D721Med (cell line): ENCODE measurements around the gene DTNB.

ENCODE experiments used
- DNase-seq: peaks from one replicate; pipeline ENCODE4 v3.0.0; 2011; ENCODE audit warnings: low spot score; ENCODE audit not compliant: insufficient read length
- FAIRE-seq: peaks from 2 replicates; lab custom pipeline; 2011; peaks lifted over from hg19 to GRCh38; lab: Jason Lieb, UNC
- TF ChIP-seq, protein P1 (sequence below): IDR thresholded peaks from 2 replicates; pipeline ENCODE4 v1.5.1; 2012; ENCODE audit warnings: mild to moderate bottlenecking, control low read depth; ENCODE audit not compliant: insufficient read depth; ENCODE audit errors: missing control alignments

Gene DTNB

DNA sequence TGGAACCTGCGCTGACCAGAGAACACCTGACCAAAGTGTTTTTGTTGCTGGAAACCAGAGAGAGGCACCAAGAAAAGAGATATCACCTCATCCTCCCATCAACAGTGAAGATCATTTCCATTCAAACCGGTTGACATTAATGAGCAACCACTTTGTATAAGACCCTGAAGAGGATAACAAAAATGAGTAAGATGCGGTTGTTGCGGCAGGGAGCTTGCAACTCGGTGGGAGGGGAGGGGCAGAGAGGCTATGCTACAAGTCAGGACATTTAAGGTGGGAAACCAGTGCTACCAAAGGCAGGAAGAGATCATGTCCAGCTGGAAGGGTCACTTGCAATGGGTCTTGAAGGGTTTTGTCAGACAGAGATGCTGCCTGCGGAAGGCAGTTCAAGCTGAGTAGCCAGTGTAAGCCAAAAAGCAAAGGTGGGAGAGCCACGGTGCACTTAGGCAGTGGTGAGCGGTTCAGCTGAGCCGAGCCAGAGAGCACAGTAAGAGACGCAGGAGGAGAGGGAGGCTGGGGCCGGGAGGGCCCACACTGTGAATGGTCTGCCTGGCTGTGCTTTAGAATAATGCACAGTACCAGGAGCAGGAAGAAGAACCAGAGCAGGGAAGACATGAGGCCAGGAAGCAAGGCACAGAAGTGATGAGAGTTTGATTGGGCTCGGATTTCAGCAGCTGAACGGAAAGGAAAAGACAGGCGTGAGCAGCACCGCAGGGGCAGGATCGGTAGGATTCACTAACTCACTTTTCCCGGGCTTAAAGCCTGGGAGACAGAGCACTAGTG, 24.4 kb upstream of the DTNB start:
- DNase-seq (no peak), FAIRE-seq (no peak)
- TF ChIP-seq, protein P1, sequence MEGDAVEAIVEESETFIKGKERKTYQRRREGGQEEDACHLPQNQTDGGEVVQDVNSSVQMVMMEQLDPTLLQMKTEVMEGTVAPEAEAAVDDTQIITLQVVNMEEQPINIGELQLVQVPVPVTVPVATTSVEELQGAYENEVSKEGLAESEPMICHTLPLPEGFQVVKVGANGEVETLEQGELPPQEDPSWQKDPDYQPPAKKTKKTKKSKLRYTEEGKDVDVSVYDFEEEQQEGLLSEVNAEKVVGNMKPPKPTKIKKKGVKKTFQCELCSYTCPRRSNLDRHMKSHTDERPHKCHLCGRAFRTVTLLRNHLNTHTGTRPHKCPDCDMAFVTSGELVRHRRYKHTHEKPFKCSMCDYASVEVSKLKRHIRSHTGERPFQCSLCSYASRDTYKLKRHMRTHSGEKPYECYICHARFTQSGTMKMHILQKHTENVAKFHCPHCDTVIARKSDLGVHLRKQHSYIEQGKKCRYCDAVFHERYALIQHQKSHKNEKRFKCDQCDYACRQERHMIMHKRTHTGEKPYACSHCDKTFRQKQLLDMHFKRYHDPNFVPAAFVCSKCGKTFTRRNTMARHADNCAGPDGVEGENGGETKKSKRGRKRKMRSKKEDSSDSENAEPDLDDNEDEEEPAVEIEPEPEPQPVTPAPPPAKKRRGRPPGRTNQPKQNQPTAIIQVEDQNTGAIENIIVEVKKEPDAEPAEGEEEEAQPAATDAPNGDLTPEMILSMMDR = no peak

DNA sequence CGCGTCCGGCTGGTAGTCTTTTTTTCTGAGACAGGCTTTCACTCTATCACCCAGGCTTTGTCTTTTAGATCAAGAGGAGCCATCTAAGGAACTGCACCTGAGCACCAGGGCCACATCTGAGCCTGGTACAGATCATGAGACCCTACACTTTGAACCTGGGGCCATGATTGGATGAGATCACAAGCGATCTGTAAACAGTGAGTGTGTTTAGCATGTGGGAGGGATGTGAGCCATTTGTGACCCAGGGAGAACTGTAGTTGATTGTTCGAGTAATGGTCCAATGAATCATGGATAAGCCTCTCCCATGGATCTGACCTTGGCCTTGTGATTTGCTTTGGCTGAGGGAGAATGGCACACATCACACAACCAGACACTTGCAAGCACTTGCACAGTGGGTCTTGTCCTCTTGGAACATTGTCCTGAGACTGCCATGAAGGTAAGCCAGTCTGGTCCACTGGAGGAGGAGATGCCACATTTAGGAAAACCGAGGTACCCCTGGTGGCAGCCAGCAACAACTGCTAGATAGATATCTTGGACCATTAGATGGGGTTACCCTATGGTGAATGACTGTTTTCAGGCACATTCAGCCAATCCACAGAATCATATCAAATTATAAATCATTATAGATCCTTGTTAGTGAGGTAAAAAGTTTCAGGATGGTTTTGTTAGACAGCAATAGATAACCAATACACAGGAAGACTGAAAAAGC, 19.5 kb upstream of the DTNB start:
- TF ChIP-seq, protein P1 = no peak
- FAIRE-seq (no peak), DNase-seq (no peak)

- TF ChIP-seq, protein P1 = no peak
- no peak for DNase-seq
- FAIRE-seq = no peak
Measured at GRCh38 chr2:25692143-25692542, 18.8 kb upstream of the DTNB start.

- no peak for FAIRE-seq
- TF ChIP-seq, protein P1 = no peak
- DNase-seq = no peak
Measured at GRCh38 chr2:25690058-25690457, 16.7 kb upstream of the DTNB start.

GRCh38 chr2:25688236-25688635, 14.9 kb upstream of the DTNB start:
- DNase-seq = no peak
- TF ChIP-seq, protein P1 = no peak
- no peak for FAIRE-seq

DNA sequence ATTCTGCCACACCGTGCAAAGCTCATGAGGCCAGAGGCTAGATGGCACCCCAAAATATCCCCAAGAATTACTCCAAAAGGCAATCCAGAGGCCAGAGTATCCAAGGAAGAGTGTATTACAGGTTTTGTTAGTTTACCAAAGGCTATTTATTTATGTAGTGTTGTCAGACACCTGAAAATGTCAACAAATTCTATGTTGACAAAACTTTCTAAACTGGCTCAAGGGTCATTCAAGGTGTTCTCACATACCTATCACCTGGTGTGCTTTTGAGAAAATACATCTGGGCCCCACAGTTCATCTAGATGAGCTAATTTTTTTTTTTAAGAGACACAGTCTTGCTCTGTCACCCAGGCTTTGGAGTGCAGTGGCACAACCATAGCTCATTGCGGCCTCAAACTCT, 12.4 kb upstream of the DTNB start:
- TF ChIP-seq, protein P1 = no peak
- FAIRE-seq (no peak), DNase-seq (no peak)
